HG02623 (cell line): Measurements from ENCODE around the gene TMPRSS9.

Experiments used
- ATAC-seq: cut with Tn5 transposase; IDR thresholded peaks from one replicate; pipeline ENCODE4 v1.9.1; 2021; ENCODE audit warnings: moderate library complexity; ENCODE audit not compliant: unreplicated experiment

Gene TMPRSS9

GRCh38 chr19:2358548-2359173 lies 1.4 kb upstream of the TMPRSS9 start:
- no peak for ATAC-seq

GRCh38 chr19:2360833-2361232 lies 768 bp downstream of the TMPRSS9 start:
- ATAC-seq: no peak

- no peak for ATAC-seq
Measured at GRCh38 chr19:2361246-2362045, 1.4 kb downstream of the TMPRSS9 start.

- no peak for ATAC-seq
Measured at GRCh38 chr19:2362046-2362969, 2.2 kb downstream of the TMPRSS9 start.

GRCh38 chr19:2362970-2363300 lies 2.9 kb downstream of the TMPRSS9 start:
- ATAC-seq: no peak

- no peak for ATAC-seq
Measured at GRCh38 chr19:2363419-2363818, 3.4 kb downstream of the TMPRSS9 start.

GRCh38 chr19:2365201-2365970 lies 5.3 kb downstream of the TMPRSS9 start:
- no peak for ATAC-seq

GRCh38 chr19:2371656-2372055 lies 11.6 kb downstream of the TMPRSS9 start:
- ATAC-seq: no peak

- ATAC-seq: no peak
Measured at GRCh38 chr19:2372076-2372612, 12.1 kb downstream of the TMPRSS9 start.

- ATAC-seq: no peak
Measured at GRCh38 chr19:2374808-2375207, 14.7 kb downstream of the TMPRSS9 start.

GRCh38 chr19:2375353-2376121 lies 15.5 kb downstream of the TMPRSS9 start:
- ATAC-seq: no peak

- ATAC-seq: no peak
Measured at GRCh38 chr19:2376784-2377519, 16.9 kb downstream of the TMPRSS9 start.

- no peak for ATAC-seq
Measured at GRCh38 chr19:2380567-2380966, 20.5 kb downstream of the TMPRSS9 start.

- ATAC-seq: no peak
Measured at GRCh38 chr19:2381148-2381820, 21.2 kb downstream of the TMPRSS9 start.

GRCh38 chr19:2382530-2383222 lies 22.6 kb downstream of the TMPRSS9 start:
- no peak for ATAC-seq

- no peak for ATAC-seq
Measured at GRCh38 chr19:2385053-2385721, 25.1 kb downstream of the TMPRSS9 start.
